Right atrium auricular region (tissue), 2 donors: ENCODE measurements around the gene RASGEF1C. TPM values are rescaled to one million over a fixed set of nuclear protein-coding genes. Genes with fewer than 3 reads are reported as not detected.

Experiments
- DNase-seq: peaks from one replicate; pipeline ENCODE4 v3.0.0-alpha.2; 2019; ENCODE audit warnings: low spot score
- H3K27ac ChIP-seq, 2 donors: fragments of 200-600 bp; sonication (generic); 1 replicate in 1 of 2; 2 replicates in 1 of 2; pipeline ENCODE4 v1.5.1; 2016 to 2019
- H3K27me3 ChIP-seq, 2 donors: fragments of 200-600 bp; sonication (generic); one replicate each; pipeline versions ENCODE4 v1.5.1 to v1.6.0; 2017 to 2019
- H3K36me3 ChIP-seq: fragments of 200-600 bp; sonication (generic); one replicate; pipeline ENCODE4 v1.5.1; 2016
- H3K4me1 ChIP-seq, 2 donors: fragments of 200-600 bp; sonication (generic); one replicate each; pipeline versions ENCODE4 v1.5.1 to v1.6.0; 2017 to 2019
- H3K4me3 ChIP-seq, 2 donors: fragments of 200-600 bp; sonication (generic); 1 replicate in 1 of 2; 2 replicates in 1 of 2; pipeline ENCODE4 v1.5.1; 2017 to 2019; ENCODE audit warnings: mild to moderate bottlenecking in 1 of 2, moderate library complexity in 1 of 2
- H3K9me3 ChIP-seq, 2 donors: fragments of 200-600 bp; sonication (generic); one replicate each; pipeline ENCODE4 v1.5.1; 2019
- CTCF ChIP-seq, 2 donors: fragments of 200-600 bp; sonication (generic); IDR thresholded peaks; one replicate each; pipeline ENCODE4 v1.5.1; 2019; ENCODE audit warnings: antibody characterized with exemption in 2 of 2
- total RNA-seq, 2 donors: library from RNA; depleted of rRNA; stranded (reverse); fragments of >200 nt; gene quantifications; one replicate each; pipeline ENCODE4 v1.1.0, GENCODE V29; 2016

Gene RASGEF1C
- total RNA-seq, 2 donors from 2014 or later = 0.55 to 0.67 TPM

GRCh38 chr5:180241600-180241999, 32.6 kb upstream of the RASGEF1C start:
- Histone ChIP-seq H3K4me1 (no peaks in the 10 kb centered on the region), H3K4me3 (no peak overlapping the region), H3K27me3 (no peaks in the 10 kb centered on the region), H3K27ac (no peak overlapping the region), H3K36me3 (peaks cover 77% of the 10 kb centered on the region), H3K9me3 (peaks cover 0 to 50% of the 10 kb centered on the region in 2 donors)
- no peak for TF ChIP-seq CTCF (IDR thresholded peaks at IDR 0.05)
- no peak for DNase-seq

- Histone ChIP-seq H3K27ac (no peak overlapping the region), H3K36me3 (peaks cover 88% of the 10 kb centered on the region), H3K4me3 (no peak overlapping the region), H3K27me3 (no peaks in the 10 kb centered on the region), H3K9me3 (peaks cover 0 to 44% of the 10 kb centered on the region in 2 donors), H3K4me1 (no peaks in the 10 kb centered on the region)
- DNase-seq = no peak
- no peak for TF ChIP-seq CTCF (IDR thresholded peaks at IDR 0.05)
Measured at GRCh38 chr5:180238631-180239030, 29.6 kb upstream of the RASGEF1C start.

- no peak for DNase-seq
- peaks cover 0 to 17% of the 10 kb centered on the region in 2 donors for H3K9me3 ChIP-seq
- H3K4me3 ChIP-seq = no peak overlapping the region
- no peaks in the 10 kb centered on the region for H3K27me3 ChIP-seq
- no peak overlapping the region for H3K27ac ChIP-seq
- no peak for TF ChIP-seq CTCF (IDR thresholded peaks at IDR 0.05)
- H3K36me3 ChIP-seq = peaks cover 62% of the 10 kb centered on the region
- H3K4me1 ChIP-seq = no peaks in the 10 kb centered on the region
Measured at GRCh38 chr5:180235846-180236245, 26.8 kb upstream of the RASGEF1C start.

- DNase-seq = no peak
- TF ChIP-seq CTCF (IDR thresholded peaks at IDR 0.05) = no peak
- H3K36me3 ChIP-seq = peaks cover 54% of the 10 kb centered on the region
Measured at GRCh38 chr5:180235077-180235476, 26.1 kb upstream of the RASGEF1C start.

GRCh38 chr5:180234271-180234670, 25.3 kb upstream of the RASGEF1C start:
- peaks cover 46% of the 10 kb centered on the region for H3K36me3 ChIP-seq
- no peaks in the 10 kb centered on the region for H3K27me3 ChIP-seq
- no peak overlapping the region for H3K4me3 ChIP-seq
- H3K27ac ChIP-seq = no peak overlapping the region
- H3K9me3 ChIP-seq = peaks cover 0 to 11% of the 10 kb centered on the region in 2 donors
- H3K4me1 ChIP-seq = no peaks in the 10 kb centered on the region
- DNase-seq = no peak
- TF ChIP-seq CTCF (IDR thresholded peaks at IDR 0.05) = no peak

More at GRCh38 chr5:180235077-180235476, 26.1 kb upstream of the RASGEF1C start:
- no peak overlapping the region for H3K4me3 ChIP-seq
- no peaks in the 10 kb centered on the region for H3K4me1 ChIP-seq
- peaks cover 0 to 12% of the 10 kb centered on the region in 2 donors for H3K9me3 ChIP-seq
- no peak overlapping the region for H3K27ac ChIP-seq
- H3K27me3 ChIP-seq = no peaks in the 10 kb centered on the region

- Histone ChIP-seq H3K9me3 (peaks cover 0 to 12% of the 10 kb centered on the region in 2 donors), H3K36me3 (peaks cover 41% of the 10 kb centered on the region), H3K27ac (no peak overlapping the region), H3K4me1 (no peaks in the 10 kb centered on the region), H3K4me3 (no peak overlapping the region), H3K27me3 (no peaks in the 10 kb centered on the region)
- DNase-seq = no peak
- no peak for TF ChIP-seq CTCF (IDR thresholded peaks at IDR 0.05)
Measured at GRCh38 chr5:180233729-180234128, 24.7 kb upstream of the RASGEF1C start.
